HG03442 (cell line): Measurements from ENCODE around the gene SIX4.

ENCODE experiments used
- ATAC-seq: cut with Tn5 transposase; IDR thresholded peaks from one replicate; pipeline ENCODE4 v1.9.1; 2021; ENCODE audit warnings: mild to moderate bottlenecking, moderate library complexity; ENCODE audit not compliant: unreplicated experiment

SIX4 gene

GRCh38 chr14:60662982-60663381 is 61.2 kb downstream of the SIX4 start:
- ATAC-seq, result no peak

DNA sequence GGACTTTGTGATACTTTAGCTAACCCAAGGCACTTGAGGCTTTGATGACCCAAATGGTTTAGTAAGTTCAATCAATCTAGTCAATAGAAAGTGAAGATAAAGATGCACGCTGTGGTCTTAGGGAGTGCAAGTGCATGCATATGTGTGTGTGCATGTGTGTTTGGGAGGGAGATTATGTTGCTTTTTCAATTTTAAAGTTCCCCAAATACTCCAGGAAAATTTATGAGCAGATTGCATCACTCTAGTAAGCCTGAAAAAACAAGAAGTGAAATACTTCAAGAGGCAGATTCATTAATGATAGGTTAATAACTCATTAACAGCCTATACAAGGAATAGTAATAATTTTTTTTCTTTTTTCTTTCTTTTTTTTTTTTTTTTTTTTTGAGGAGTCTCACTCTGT is 62.4 kb downstream of the SIX4 start:
- ATAC-seq, result no peak
